HCT116 (cell line): Measurements from ENCODE around the gene LRP1B. TPM values are rescaled to one million over a fixed set of nuclear protein-coding genes. Genes with fewer than 3 reads are reported as not detected.

Source experiments
- ATAC-seq: fragments of 200-7000 bp; cut with Tn5 transposase; 2 replicates; pipeline ENCODE4 v1.9.1; 2020; ENCODE audit warnings: mild to moderate bottlenecking, moderate library complexity
- BruUV-seq: library from RNA; stranded (reverse); fragments of 400-500 nt; replicated peaks from 2 replicates; lab custom pipeline; 2021; lab: Mats Ljungman, UMichigan
- CTCF ChIA-PET: fragments of 300-600 bp; sonication (Branson Sonifier 250); formaldehyde crosslinking; loops from one replicate; lab custom pipeline; 2021; ENCODE audit warnings: antibody characterized with exemption; lab: Charles Lee
- POLR2A ChIA-PET: fragments of 300-600, 350-600 bp; sonication (Branson Sonifier 250); formaldehyde crosslinking; loops from one replicate; lab custom pipeline; 2021; ENCODE audit warnings: antibody characterized with exemption; lab: Charles Lee
- RAD21 ChIA-PET, 2 experiments: fragments of 300-600 bp; sonication (Branson Sonifier 250); formaldehyde crosslinking; loops; one replicate each; lab custom pipeline; 2023; ENCODE audit warnings: low total read pairs in 2 of 2; ENCODE audit not compliant: uncharacterized antibody in 2 of 2, unreplicated experiment in 2 of 2, low non-redundant PET in 1 of 2; lab: Charles Lee
- DNase-seq: peaks from one replicate; pipeline ENCODE4 v3.0.0-alpha.2; 2010; ENCODE audit warnings: low read depth, low spot score
- H2AFZ ChIP-seq: fragments of 200-600 bp; shearing (Covaris generic), sonication (generic); 2 replicates; pipeline ENCODE4 v1.6.1; 2017; ENCODE audit warnings: low read depth, mixed run types, mixed read lengths, antibody characterized with exemption, low read length; ENCODE audit not compliant: poor library complexity, severe bottlenecking
- H3K27ac ChIP-seq: 2 replicates; pipeline ENCODE4 v1.5.1; 2012; ENCODE audit warnings: low read depth, low read length
- H3K27me3 ChIP-seq: fragments of 200-600 bp; sonication (generic); 2 replicates; pipeline ENCODE4 v1.6.1; 2016; ENCODE audit warnings: mixed run types, low read length, mixed read lengths; ENCODE audit not compliant: insufficient read depth
- H3K36me3 ChIP-seq, 2 experiments: fragments of 200-500 bp in 1 of 2; fragments of 200-600 bp in 1 of 2; sonication (Bioruptor generic) in 1 of 2; sonication (generic) in 1 of 2; 2 replicates each; pipeline versions ENCODE4 v1.5.1 to v1.6.1; 2014 to 2016; ENCODE audit warnings: low read length in 2 of 2, inconsistent platforms in 1 of 2, mixed read lengths in 1 of 2, mixed run types in 1 of 2; ENCODE audit not compliant: insufficient read depth in 2 of 2, control insufficient read depth in 1 of 2
- H3K4me1 ChIP-seq, 2 experiments: fragments of 200-600 bp in 1 of 2; sonication (generic) in 1 of 2; 2 replicates each; pipeline versions ENCODE4 v1.5.1 to v1.6.1; 2012 to 2017; ENCODE audit warnings: low read length in 2 of 2, inconsistent platforms in 1 of 2, mild to moderate bottlenecking in 1 of 2, mixed read lengths in 1 of 2, mixed run types in 1 of 2, moderate library complexity in 1 of 2; ENCODE audit not compliant: insufficient read depth in 2 of 2, control insufficient read depth in 1 of 2
- H3K4me2 ChIP-seq: fragments of 200-600 bp; sonication (generic); 2 replicates; pipeline ENCODE4 v1.6.1; 2017; ENCODE audit warnings: mixed run types, low read length, mixed read lengths
- H3K4me3 ChIP-seq, 2 experiments: fragments of 200-600 bp in 1 of 2; sonication (generic) in 1 of 2; replicated peaks in 1 of 2; 2 replicates each; pipeline ENCODE4 v1.5.1; 2011 to 2016; ENCODE audit warnings: low read length in 2 of 2, control low read depth in 1 of 2, low read depth in 1 of 2, mild to moderate bottlenecking in 1 of 2, mixed read lengths in 1 of 2, mixed run types in 1 of 2
- H3K79me2 ChIP-seq: fragments of 200-600 bp; sonication (generic); 2 replicates; pipeline ENCODE4 v1.6.1; 2017; ENCODE audit warnings: mild to moderate bottlenecking, mixed run types, low read length, moderate library complexity, mixed read lengths; ENCODE audit not compliant: insufficient read depth
- H3K9ac ChIP-seq: fragments of 200-600 bp; sonication (generic); 2 replicates; pipeline ENCODE4 v1.6.1; 2016; ENCODE audit warnings: low read length, mixed read lengths
- H3K9me2 ChIP-seq: fragments of 200-600 bp; sonication (generic), shearing (Covaris generic); 2 replicates; pipeline ENCODE4 v1.6.1; 2017; ENCODE audit warnings: mixed run types, mild to moderate bottlenecking, moderate library complexity; ENCODE audit not compliant: insufficient read depth
- H3K9me3 ChIP-seq, 2 experiments: fragments of 200-500 bp in 1 of 2; fragments of 200-600 bp in 1 of 2; sonication (Bioruptor generic) in 1 of 2; sonication (generic) in 1 of 2; 2 replicates each; pipeline ENCODE4 v1.6.1; 2014 to 2017; ENCODE audit warnings: low read length in 2 of 2, mixed read lengths in 2 of 2, inconsistent platforms in 1 of 2, low read depth in 1 of 2, mild to moderate bottlenecking in 1 of 2, mixed run types in 1 of 2, moderate library complexity in 1 of 2; ENCODE audit not compliant: control insufficient read depth in 1 of 2, insufficient read depth in 1 of 2
- H4K20me1 ChIP-seq: fragments of 200-600 bp; sonication (generic), shearing (Covaris generic); 2 replicates; pipeline ENCODE4 v1.6.1; 2017; ENCODE audit warnings: mixed run types, mild to moderate bottlenecking, moderate library complexity; ENCODE audit not compliant: insufficient read depth
- ATF3 ChIP-seq: IDR thresholded peaks from 2 replicates; pipeline ENCODE4 v1.6.1; 2012
- CBX3 ChIP-seq: IDR thresholded peaks from 2 replicates; pipeline ENCODE4 v1.6.1; 2012; ENCODE audit warnings: low read depth
- CEBPB ChIP-seq: IDR thresholded peaks from 2 replicates; pipeline ENCODE4 v1.6.1; 2012; ENCODE audit warnings: low read depth
- EGR1 ChIP-seq: IDR thresholded peaks from 2 replicates; pipeline ENCODE4 v1.6.1; 2012; ENCODE audit warnings: low read depth
- EZH2phosphoT487 ChIP-seq: fragments of 200-600 bp; IDR thresholded peaks from 2 replicates; pipeline ENCODE4 v1.6.1; 2018; ENCODE audit warnings: antibody characterized with exemption, borderline replicate concordance
- JUND ChIP-seq: IDR thresholded peaks from 2 replicates; pipeline ENCODE4 v1.6.1; 2012
- POLR2A ChIP-seq: IDR thresholded peaks from 2 replicates; pipeline ENCODE4 v1.7.0; 2011; ENCODE audit warnings: borderline replicate concordance; ENCODE audit not compliant: insufficient read depth, insufficient read length; ENCODE audit errors: extremely low read depth
- POLR2AphosphoS5 ChIP-seq: IDR thresholded peaks from 2 replicates; pipeline ENCODE4 v1.6.1; 2011; ENCODE audit warnings: mild to moderate bottlenecking, low read depth, low read length, moderate library complexity
- REST ChIP-seq: IDR thresholded peaks from 2 replicates; pipeline ENCODE4 v1.6.1; 2012; ENCODE audit warnings: low read depth
- SP1 ChIP-seq: IDR thresholded peaks from 2 replicates; pipeline ENCODE4 v1.6.1; 2012; ENCODE audit warnings: low read depth
- SRF ChIP-seq: IDR thresholded peaks from 2 replicates; pipeline ENCODE4 v1.6.1; 2012; ENCODE audit warnings: low read depth
- TCF7L2 ChIP-seq: IDR thresholded peaks from 2 replicates; pipeline ENCODE4 v1.7.0; 2011; ENCODE audit warnings: borderline replicate concordance, inconsistent platforms; ENCODE audit not compliant: insufficient read depth, insufficient read length; ENCODE audit errors: extremely low read depth
- YY1 ChIP-seq: IDR thresholded peaks from 2 replicates; pipeline ENCODE4 v1.6.1; 2011; ENCODE audit warnings: low read length, low read depth, moderate library complexity, mild to moderate bottlenecking; ENCODE audit not compliant: insufficient replicate concordance; ENCODE audit errors: extremely low read depth
- ZFX ChIP-seq: fragments of 450-650 bp; IDR thresholded peaks from 2 replicates; pipeline ENCODE4 v1.6.1; 2017
- intact Hi-C: fragments of 100-400 bp; cut with micrococcal nuclease; formaldehyde crosslinking; loops from 2 replicates; pipeline ENCODE4 v1.10.0; 2022
- total RNA-seq: library from RNA; stranded (reverse); gene quantifications from one replicate; pipeline ENCODE4 v1.2.1, GENCODE V29; 2021; ENCODE audit not compliant: unreplicated experiment
- TF ChIP-seq, protein P1 (sequence below): IDR thresholded peaks from 2 replicates; pipeline ENCODE4 v1.6.1; 2012

LRP1B gene
- total RNA-seq, 1 experiment from 2014 or later: 0.34 TPM

DNA sequence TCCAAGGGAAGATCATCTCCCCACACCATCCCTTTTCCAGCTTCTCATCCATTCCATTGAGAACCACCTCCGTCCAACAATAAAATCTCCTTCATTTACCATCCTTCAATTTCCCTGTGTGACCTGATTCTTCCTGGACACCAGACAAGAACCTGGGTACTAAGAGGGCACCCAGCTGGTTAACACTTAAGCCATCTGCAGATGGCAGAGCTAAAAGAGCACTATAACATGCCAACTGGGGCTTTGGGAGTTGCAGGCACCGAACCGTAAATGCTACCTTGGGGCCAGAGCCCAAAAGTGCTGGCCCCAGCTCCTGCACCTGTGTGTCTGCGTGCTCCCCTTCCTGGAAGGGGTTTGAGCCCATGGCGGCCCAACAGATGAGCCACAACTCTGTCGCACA is 655.0 kb downstream of the LRP1B start:
- Histone ChIP-seq H3K4me3 (no peak overlapping the region), H3K79me2 (no peaks in the 10 kb centered on the region), H3K9me3 (no peaks in the 10 kb centered on the region), H3K27me3 (no peaks in the 10 kb centered on the region), H3K9ac (no peak overlapping the region), H3K4me1 (no peaks in the 10 kb centered on the region), H2AFZ (no peak overlapping the region), H3K4me2 (no peak overlapping the region), H3K9me2 (no peaks in the 10 kb centered on the region), H4K20me1 (no peaks in the 10 kb centered on the region), H3K27ac (no peak overlapping the region), H3K36me3 (no peaks in the 10 kb centered on the region)
- BruUV-seq: no TSS peak
- DNase-seq (no peak), ATAC-seq (no peak)
- ChIA-PET CTCF (no interaction called here), POLR2A (no interaction called here), RAD21 (no interaction called here)
- intact Hi-C loops: no loop called here
- no peak for TF ChIP-seq JUND
- no peak for TF ChIP-seq SRF
- TF ChIP-seq POLR2AphosphoS5: no peak
- no peak for TF ChIP-seq CEBPB
- TF ChIP-seq ATF3: no peak
- TF ChIP-seq TCF7L2: no peak
- no peak for TF ChIP-seq EZH2phosphoT487
- TF ChIP-seq, protein P1, sequence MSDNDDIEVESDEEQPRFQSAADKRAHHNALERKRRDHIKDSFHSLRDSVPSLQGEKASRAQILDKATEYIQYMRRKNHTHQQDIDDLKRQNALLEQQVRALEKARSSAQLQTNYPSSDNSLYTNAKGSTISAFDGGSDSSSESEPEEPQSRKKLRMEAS: no peak
- TF ChIP-seq YY1: no peak
- no peak for TF ChIP-seq CBX3
- TF ChIP-seq SP1: no peak
- TF ChIP-seq ZFX: no peak
- no peak for TF ChIP-seq EGR1

- POLR2A ChIA-PET: no interaction called here
- no peaks in the 10 kb centered on the region for H3K9me2 ChIP-seq
- intact Hi-C loops: no loop called here
- H3K36me3 ChIP-seq: no peaks in the 10 kb centered on the region
- no peaks in the 10 kb centered on the region for H3K27me3 ChIP-seq
- no peak overlapping the region for H3K27ac ChIP-seq
- H3K9me3 ChIP-seq: no peaks in the 10 kb centered on the region
- ATAC-seq (no peak), DNase-seq (no peak)
- no peaks in the 10 kb centered on the region for H3K79me2 ChIP-seq
- H3K4me3 ChIP-seq: no peak overlapping the region
- TF ChIP-seq YY1 (no peak), POLR2A (no peak), REST (no peak), CEBPB (no peak)
- RAD21 ChIA-PET: no interaction called here
- H4K20me1 ChIP-seq: no peaks in the 10 kb centered on the region
- H2AFZ ChIP-seq: no peak overlapping the region
- H3K9ac ChIP-seq: no peak overlapping the region
- CTCF ChIA-PET: no interaction called here
- BruUV-seq: no TSS peak
- no peak overlapping the region for H3K4me2 ChIP-seq
- no peaks in the 10 kb centered on the region for H3K4me1 ChIP-seq
Observed at GRCh38 chr2:141468761-141469160, 662.1 kb downstream of the LRP1B start.
